Measurements from ENCODE around the gene CST4. TPM values are rescaled to one million over a fixed set of nuclear protein-coding genes. Genes with fewer than 3 reads are reported as not detected.
"Not testable (repeated sequence)": the region's sequence is repeated elsewhere in the genome, so short reads cannot be mapped to it uniquely, and the experiment has no call there.

CST4 gene
- total RNA-seq, 1 experiment from 2014 or later = not detected

GRCh38 chr20:23687986-23688385, 852 bp downstream of the CST4 start:
- DNase-seq (ENCODE audit: low spot score) = no peak

DNA sequence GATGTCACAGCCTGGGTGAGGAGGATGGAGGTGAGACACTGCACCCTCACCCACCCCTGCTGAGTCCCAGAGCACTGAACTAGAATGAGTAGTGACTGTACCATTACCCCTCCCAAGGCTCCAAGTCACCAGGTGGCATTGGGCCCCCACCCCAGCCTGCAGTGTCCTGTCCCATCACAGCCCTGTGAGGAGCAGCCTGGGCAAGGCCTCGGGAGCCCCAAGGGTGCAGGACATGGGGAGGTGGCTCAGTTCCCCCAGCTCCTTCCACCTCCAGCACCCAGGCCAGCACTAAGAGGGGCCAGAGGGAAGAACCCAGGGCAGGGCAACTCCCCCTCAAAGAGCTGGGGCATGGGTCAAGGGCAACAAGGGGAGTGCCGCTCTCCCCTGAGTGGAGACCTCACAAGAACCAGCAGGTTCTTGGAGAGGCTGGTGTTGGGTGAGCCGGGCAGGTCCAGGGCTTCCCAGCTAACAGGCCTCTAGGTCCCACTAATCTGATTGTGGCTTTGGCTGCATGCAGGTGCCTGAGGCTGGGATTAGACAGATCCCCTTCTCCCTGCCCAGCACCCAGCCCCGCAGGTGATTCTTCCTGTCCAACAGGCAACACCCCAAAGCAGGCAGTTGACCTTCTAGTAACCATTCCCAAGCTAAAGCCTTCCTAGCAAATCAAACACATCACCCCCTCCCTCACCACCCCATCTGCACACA, 2.6 kb downstream of the CST4 start:
- no peak for DNase-seq (ENCODE audit: low spot score)

- not testable (repeated sequence) for DNase-seq (ENCODE audit: low spot score)
Observed at GRCh38 chr20:23685529-23685896, 3.3 kb downstream of the CST4 start.

GRCh38 chr20:23684261-23684660, 4.6 kb downstream of the CST4 start:
- DNase-seq (ENCODE audit: low spot score) = no peak

DNA sequence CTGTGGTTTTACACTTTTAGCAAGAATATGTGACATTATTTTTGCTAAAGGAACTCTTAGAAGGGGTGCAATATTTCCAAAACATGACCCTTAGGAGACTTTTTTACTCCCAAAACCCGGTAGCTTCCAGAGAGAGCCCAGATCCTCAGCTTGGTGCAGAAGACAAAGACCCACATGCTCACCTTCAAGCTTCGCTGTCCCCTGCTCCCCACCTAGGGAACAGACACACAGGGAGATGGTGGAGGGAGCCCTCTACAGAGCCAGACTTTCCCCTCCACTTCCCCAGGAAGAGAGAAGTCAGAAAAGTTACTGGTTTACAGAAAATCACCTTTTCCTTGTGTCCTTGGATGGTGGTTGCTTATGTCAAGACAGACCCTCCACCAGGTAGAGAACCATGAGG, 5.0 kb downstream of the CST4 start:
- no peak for DNase-seq (ENCODE audit: low spot score)

DNA sequence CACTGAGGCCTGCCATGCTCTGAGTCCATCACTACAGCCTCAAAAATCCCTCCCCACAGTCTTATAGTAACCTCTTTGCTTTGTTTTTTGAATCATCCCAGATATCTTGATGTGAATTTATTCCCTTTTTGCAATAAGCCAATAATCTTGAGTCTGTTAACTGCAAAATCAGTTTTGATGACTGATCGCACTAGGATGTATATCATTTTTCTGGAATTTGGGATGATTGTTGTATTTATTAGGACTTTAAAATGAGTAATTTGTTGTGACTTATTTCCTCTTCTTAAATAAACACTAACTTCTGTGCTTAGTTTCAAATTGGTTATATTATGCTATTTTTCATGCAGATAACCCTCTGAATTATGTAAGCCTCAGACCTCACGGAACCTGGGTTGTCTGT, 5.6 kb downstream of the CST4 start:
- no peak for DNase-seq (ENCODE audit: low spot score)

- no peak for DNase-seq (ENCODE audit: low spot score)
Observed at GRCh38 chr20:23680146-23680545, 8.7 kb downstream of the CST4 start.

- DNase-seq (ENCODE audit: low spot score) = no peak
Observed at GRCh38 chr20:23679133-23680092, 9.4 kb downstream of the CST4 start.

DNA sequence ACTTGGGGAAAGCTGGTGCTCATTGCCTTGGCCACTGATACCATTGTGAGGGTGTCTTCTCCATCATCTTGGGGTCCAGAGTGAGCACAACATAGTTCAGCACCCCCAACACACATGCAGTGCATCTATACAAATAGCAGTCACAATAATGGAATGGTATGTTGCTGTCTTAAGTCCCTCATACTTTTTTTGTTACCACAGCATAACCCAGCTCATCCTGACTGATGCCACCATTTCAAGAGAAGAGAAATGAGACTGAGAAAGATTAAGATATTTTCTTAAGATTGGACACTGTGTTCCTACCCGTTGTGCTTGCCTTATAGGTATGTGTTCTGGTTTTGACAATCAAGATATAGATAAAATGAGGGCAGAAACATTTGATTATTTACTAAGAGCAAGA, 15.6 kb downstream of the CST4 start:
- DNase-seq (ENCODE audit: low spot score) = no peak

- DNase-seq (ENCODE audit: low spot score) = no peak
Observed at GRCh38 chr20:23672158-23672557, 16.7 kb downstream of the CST4 start.

DNA sequence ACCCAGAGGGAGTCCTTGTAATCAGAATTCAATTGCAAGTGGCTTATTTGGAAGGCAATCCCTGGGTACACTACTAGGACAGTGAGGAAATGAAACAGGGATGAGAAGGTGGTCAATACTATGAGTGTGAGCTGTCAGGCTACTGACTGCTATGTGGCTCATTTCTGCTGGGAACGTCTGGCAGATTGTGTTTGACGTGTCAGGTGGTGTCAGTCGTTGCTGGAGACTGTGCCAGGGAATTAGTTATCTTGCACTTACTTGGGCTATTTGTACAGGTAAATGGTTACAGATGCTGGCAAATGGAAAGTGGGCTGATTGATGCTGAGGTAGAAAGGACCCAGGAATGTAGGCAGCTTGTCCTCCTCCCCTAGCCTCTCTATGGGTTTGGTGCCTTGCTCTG, 17.4 kb downstream of the CST4 start:
- no peak for DNase-seq (ENCODE audit: low spot score)

DNA sequence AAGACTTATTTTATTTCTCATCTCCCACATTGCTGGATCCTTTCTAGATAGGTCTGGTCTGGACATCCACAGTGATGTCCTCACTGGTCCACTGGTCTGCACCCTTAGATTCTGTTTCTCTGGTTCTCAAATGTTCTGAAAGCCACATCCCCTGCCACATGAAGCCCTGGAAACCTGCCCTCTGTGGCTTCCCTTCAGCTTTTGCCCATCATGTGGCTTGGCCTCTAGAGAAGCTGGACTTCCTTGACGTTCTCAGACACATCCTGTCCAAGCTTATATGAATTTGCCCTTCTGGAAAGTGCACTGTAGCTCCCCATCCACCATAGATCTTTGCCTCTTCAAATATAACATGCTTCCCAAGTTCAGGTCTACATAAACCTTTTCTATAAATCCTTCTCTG, 18.5 kb downstream of the CST4 start:
- no peak for DNase-seq (ENCODE audit: low spot score)

DNA sequence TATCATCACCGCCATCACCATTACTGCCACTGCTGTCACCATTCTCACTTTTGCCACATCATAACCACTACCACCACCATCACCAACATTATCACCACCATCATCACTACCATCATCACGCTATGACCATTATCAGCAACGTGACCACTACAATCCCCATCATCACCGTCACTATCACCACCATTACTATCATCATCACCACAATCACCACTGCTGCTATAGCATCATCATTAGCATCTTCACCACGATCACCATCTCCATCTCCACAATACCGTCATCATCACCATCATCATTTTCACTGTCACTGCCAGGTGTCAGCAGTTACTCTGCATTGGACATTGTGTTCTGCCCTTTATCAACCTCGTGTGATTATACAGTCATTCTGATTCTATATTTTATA, 19.0 kb downstream of the CST4 start:
- no peak for DNase-seq (ENCODE audit: low spot score)

DNA sequence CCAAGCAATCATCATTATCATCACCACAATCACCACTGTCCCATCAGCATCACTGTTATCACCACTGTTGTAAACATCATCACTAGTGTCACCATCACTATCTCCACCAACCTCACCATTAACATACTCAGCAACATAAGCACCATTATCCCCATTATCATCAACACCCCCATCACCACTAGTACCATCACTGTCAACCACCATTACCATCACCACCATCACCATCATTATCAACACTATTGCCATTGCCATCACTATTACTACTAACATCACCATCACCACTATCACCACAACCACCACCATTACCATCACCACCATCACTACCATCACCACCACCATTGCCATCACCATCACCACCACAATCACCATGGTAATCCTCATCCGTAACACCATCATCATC, 19.5 kb downstream of the CST4 start:
- no peak for DNase-seq (ENCODE audit: low spot score)

- DNase-seq (ENCODE audit: low spot score) = peak; percentile 63
Observed at GRCh38 chr20:23668477-23668951, 20.3 kb downstream of the CST4 start.

GRCh38 chr20:23667666-23668065, 21.2 kb downstream of the CST4 start:
- DNase-seq (ENCODE audit: low spot score) = no peak

DNA sequence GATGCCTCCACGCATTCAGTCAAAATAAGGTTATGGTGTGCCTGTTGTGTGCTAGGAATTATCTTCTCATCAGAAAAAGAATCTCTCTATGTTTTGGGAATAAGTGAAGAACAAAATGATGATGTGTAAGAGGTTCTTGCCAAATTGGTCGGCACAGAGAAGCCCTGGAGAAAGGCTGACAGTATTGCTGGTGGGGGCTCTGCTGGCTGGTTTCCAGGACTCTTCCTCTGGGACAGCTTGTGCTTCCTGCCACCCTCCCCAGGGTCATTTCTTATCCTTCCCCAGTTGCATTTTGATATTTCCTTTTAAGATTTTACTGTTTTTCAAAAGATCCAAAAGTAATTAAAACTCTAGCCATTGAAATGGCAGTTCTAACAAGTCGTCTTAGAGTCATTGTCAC, 22.1 kb downstream of the CST4 start:
- no peak for DNase-seq (ENCODE audit: low spot score)

DNA sequence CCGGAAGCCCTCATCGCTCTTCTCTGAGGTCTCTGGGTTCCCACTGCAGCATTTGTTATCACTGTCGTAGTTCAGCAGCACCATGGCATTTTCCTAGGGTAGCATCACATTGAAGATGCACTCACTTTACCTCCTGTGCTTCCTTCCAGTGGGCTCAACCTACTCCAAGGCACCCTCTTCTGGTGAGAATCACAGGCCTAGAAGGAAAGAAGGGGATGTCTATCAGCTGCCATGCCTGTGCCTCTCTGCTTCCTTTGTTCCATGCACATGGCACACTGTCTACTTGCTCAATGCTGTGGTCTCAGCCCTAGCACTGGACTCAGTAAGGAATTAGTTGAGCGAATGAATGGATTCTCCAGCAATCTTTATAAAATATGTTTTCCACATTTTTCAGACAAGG, 22.6 kb downstream of the CST4 start:
- DNase-seq (ENCODE audit: low spot score) = no peak

- DNase-seq (ENCODE audit: low spot score) = no peak
Observed at GRCh38 chr20:23664954-23665353, 23.9 kb downstream of the CST4 start.

GRCh38 chr20:23664046-23664445, 24.8 kb downstream of the CST4 start:
- DNase-seq (ENCODE audit: low spot score) = not testable (repeated sequence)

DNA sequence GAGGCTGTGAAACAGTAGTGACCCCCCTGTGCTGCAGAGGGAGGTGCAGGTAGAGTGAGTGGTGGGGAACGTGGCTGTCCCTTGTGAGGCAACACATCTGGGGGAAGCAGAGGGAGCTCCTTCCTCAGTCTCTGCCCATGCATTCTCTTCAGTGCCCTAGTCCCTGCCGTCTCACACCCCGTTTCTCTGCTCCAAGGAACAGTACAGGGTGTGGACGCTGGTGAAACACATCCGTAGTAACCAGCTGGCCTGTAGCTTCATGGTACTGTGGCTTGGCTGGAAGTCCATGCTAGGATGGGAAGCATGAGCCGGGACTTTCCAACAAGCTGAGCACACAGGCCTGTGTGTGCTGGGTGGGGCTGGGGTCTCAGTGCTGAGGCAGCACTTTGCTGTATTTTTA, 25.7 kb downstream of the CST4 start:
- no peak for DNase-seq (ENCODE audit: low spot score)

DNA sequence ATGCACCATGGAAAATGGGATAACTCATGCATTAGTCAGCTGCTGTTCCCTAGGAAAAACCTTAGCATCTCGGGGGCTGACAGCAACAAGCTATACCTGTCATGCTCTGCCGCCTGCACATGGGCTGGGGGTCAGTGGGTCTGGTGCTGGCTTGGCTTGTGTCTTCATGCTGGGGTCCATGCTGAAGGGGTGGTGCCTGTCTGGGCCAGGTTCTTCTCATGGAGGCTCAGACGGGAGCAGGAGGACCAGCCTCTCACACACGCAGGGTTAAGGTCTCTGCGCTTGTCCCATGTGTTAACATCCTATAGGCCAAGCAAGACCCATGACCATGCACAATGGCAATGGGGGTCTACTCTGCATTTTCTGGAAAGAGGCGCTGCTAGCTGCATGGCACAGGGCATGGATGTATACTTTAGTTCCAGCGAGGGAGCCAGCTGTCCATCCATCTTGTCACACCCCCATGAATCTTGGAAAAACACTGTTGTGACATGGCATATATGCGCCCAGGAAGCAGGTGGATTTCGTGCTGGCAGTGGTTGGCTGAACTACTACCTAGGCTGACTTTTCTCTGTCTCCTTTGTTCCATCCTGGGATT, 26.5 kb downstream of the CST4 start:
- no peak for DNase-seq (ENCODE audit: low spot score)

- DNase-seq (ENCODE audit: low spot score) = no peak
Observed at GRCh38 chr20:23661002-23661429, 27.8 kb downstream of the CST4 start.

All from A172 (cell line).